ENCODE measurements around the gene OR6V1. TPM values are rescaled to one million over a fixed set of nuclear protein-coding genes. Genes with fewer than 3 reads are reported as not detected.

The OR6V1 gene
- total and polyA plus RNA-seq, 10 of the 15 experiments (the other 5 are each of a cell fraction or from before 2014, with no cell fraction given): not detected

DNA sequence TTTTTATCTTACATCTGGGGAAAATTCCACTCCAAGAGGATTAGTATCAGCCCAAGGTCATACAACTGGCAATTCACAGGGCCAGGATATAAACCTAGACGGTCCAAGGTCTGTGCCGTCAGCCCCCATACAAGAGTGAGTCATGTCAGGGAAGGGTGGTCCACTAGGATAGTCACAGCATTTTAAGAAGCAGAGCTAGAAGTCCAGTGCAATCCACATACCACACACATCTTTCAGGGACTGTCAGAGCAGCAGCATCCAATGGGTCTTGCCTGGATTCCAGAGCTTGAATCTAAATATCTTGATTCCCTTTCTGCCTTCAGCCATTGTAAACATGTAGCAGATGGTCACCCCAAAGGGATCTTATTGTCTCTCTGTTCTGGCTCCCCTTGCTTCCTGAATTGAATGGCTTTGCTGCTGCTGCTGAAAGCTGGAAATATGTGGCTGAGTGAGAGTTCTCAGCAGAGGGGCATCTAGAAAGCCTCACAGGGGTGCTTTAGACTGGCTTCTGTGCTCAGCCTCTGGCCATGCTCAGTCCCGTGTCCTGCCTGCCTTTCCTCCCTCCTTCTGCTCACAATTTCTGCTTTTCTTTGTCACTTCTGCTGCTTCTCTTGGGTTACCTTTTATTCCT, 9.9 kb upstream of the OR6V1 start:
- ChIA-PET CTCF (interaction anchor here (1.2 to 1.5 kb wide), 5 partner anchors 11 to 173 kb away, joined by 3 to 7 read pairs (median 5); no protein-coding TSS in a partner anchor), SMC1A (ENCODE audit: uncharacterized antibody, unreplicated experiment) (interaction anchor here (1.0 kb wide), 1 partner anchor 10 kb away, joined by 3 read pairs; the partner anchor contains the start of gene OR6V1), POLR2A (no interaction called here), RAD21 (ENCODE audit: unreplicated experiment) (interaction anchor here (1.1 kb wide), 1 partner anchor 173 kb away, joined by 3 read pairs; no protein-coding TSS in a partner anchor)
- no peak overlapping the region for H2AFZ ChIP-seq (ENCODE audit: control insufficient read depth, low read depth, low read length)
- no peak overlapping the region for H3K9ac ChIP-seq (ENCODE audit: control insufficient read depth, insufficient read depth, low read length)
- in situ Hi-C loops (cut with MboI) (no loop called here), intact Hi-C loops (cut with micrococcal nuclease; ENCODE audit: unreplicated experiment) (no loop called here)
- 61% methylated on average over 3 of the region's 3 CpGs for WGBS (ENCODE audit: insufficient coverage, insufficient replicate concordance, low lambda C conversion rate, missing lambda C conversion rate)
- no peaks in the 10 kb centered on the region for H3K79me2 ChIP-seq (ENCODE audit: control insufficient read depth, insufficient read depth, low read length)
- no peak for FAIRE-seq
- H3K4me3 ChIP-seq: no peak overlapping the region
- no peaks in the 10 kb centered on the region for H3K27me3 ChIP-seq (replicated peaks in 1 of 2; ENCODE audit: control insufficient read depth in 2 of 2, insufficient read depth in 2 of 2, low read length in 1 of 2)
- H3K36me3 ChIP-seq (ENCODE audit: control insufficient read depth in 2 of 2, insufficient read depth in 2 of 2, low read length in 1 of 2): no peaks in the 10 kb centered on the region
- H4K20me1 ChIP-seq (ENCODE audit: control insufficient read depth, insufficient read depth): no peaks in the 10 kb centered on the region
- H3K4me2 ChIP-seq (ENCODE audit: control insufficient read depth, insufficient read depth): no peak overlapping the region
- peak; percentile 15; the same call in 2 of the 3 replicates for ATAC-seq
- TF ChIP-seq, protein P1, sequence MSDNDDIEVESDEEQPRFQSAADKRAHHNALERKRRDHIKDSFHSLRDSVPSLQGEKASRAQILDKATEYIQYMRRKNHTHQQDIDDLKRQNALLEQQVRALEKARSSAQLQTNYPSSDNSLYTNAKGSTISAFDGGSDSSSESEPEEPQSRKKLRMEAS (IDR thresholded peaks at IDR 0.05; ENCODE audit: low read depth, low read length): no peak
- TF ChIP-seq IKZF2 (IDR thresholded peaks at IDR 0.05) (no peak), RAD51 (IDR thresholded peaks at IDR 0.05) (no peak), STAT1 (conservative IDR thresholded peaks at IDR 0.05) (no peak), MTA2 (IDR thresholded peaks at IDR 0.05; ENCODE audit: low read depth) (no peak)
- TF ChIP-seq, protein P2, sequence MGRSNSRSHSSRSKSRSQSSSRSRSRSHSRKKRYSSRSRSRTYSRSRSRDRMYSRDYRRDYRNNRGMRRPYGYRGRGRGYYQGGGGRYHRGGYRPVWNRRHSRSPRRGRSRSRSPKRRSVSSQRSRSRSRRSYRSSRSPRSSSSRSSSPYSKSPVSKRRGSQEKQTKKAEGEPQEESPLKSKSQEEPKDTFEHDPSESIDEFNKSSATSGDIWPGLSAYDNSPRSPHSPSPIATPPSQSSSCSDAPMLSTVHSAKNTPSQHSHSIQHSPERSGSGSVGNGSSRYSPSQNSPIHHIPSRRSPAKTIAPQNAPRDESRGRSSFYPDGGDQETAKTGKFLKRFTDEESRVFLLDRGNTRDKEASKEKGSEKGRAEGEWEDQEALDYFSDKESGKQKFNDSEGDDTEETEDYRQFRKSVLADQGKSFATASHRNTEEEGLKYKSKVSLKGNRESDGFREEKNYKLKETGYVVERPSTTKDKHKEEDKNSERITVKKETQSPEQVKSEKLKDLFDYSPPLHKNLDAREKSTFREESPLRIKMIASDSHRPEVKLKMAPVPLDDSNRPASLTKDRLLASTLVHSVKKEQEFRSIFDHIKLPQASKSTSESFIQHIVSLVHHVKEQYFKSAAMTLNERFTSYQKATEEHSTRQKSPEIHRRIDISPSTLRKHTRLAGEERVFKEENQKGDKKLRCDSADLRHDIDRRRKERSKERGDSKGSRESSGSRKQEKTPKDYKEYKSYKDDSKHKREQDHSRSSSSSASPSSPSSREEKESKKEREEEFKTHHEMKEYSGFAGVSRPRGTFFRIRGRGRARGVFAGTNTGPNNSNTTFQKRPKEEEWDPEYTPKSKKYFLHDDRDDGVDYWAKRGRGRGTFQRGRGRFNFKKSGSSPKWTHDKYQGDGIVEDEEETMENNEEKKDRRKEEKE (IDR thresholded peaks at IDR 0.05): no peak
- DNase-seq (ENCODE audit: low read depth, low spot score): no peak
- H3K9me3 ChIP-seq (replicated peaks; ENCODE audit: control insufficient read depth, insufficient read depth, low read length): no peaks in the 10 kb centered on the region
- no TSS peak for BruUV-seq (replicated peaks)
- no peaks in the 10 kb centered on the region for H3K4me1 ChIP-seq (ENCODE audit: control insufficient read depth, insufficient read depth, low read length)
- H3K27ac ChIP-seq (ENCODE audit: control insufficient read depth, insufficient read depth): no peak overlapping the region
